ENCODE measurements around the gene OR10A6. TPM values are rescaled to one million over a fixed set of nuclear protein-coding genes. Genes with fewer than 3 reads are reported as not detected.

Gene OR10A6
- total RNA-seq, 4 donors from 2014 or later = not detected

DNA sequence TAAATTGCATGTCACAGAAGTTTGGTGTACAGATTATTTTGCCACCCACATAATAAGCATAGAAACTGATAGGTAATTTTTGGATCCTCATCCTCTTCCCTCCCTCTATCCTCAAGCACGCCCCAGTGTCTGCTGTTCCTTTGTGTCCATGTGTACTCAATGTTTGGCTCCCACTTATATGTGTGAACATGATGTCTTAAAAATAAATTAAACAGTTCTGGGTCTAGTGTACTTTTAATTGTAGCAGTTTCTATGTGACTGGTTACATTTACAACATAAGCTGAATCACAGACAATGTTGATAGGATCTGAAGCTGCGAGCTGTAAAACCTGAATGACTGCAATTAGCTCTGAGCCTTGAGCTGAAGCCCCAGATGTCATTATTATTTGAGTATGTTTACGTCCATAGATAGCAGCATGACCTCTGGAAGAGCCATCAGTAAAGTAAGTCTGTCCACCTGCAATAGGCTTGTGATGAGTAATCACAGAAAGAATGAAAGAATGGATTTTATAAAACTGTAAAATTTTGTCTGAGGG, 29.7 kb downstream of the OR10A6 start:
- DNase-seq = no peak
- no peak overlapping the region for H3K27ac ChIP-seq
- H3K27me3 ChIP-seq = no peaks in the 10 kb centered on the region
- H3K4me3 ChIP-seq = no peak overlapping the region
- intact Hi-C loops (cut with DNase I; ENCODE audit: low total_unique reads) = no loop called here
- H3K36me3 ChIP-seq = no peaks in the 10 kb centered on the region
- no peaks in the 10 kb centered on the region for H3K4me1 ChIP-seq
- no peaks in the 10 kb centered on the region for H3K9me3 ChIP-seq
- TF ChIP-seq, protein P1, sequence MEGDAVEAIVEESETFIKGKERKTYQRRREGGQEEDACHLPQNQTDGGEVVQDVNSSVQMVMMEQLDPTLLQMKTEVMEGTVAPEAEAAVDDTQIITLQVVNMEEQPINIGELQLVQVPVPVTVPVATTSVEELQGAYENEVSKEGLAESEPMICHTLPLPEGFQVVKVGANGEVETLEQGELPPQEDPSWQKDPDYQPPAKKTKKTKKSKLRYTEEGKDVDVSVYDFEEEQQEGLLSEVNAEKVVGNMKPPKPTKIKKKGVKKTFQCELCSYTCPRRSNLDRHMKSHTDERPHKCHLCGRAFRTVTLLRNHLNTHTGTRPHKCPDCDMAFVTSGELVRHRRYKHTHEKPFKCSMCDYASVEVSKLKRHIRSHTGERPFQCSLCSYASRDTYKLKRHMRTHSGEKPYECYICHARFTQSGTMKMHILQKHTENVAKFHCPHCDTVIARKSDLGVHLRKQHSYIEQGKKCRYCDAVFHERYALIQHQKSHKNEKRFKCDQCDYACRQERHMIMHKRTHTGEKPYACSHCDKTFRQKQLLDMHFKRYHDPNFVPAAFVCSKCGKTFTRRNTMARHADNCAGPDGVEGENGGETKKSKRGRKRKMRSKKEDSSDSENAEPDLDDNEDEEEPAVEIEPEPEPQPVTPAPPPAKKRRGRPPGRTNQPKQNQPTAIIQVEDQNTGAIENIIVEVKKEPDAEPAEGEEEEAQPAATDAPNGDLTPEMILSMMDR (IDR thresholded peaks at IDR 0.05) = no peak
- TF ChIP-seq POLR2A (IDR thresholded peaks at IDR 0.05) = no peak

DNA sequence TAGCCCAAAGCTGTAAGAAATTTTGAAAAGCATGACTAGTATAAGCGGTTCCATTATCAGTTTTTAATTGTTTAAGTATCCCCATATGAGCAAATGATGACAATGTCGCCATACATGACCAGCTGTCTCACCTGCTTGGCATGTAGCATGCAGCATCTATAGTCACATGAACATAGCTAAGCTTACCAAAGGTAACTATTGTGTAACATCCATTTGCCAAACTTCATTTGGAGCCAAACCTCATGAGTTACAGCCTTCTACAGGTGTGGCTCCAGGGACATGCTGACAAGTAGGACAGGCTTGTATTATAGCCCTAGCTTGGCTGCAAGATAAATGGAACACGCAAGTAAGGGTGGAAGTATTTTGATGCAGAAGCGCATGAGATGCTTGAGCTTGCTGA, 30.4 kb downstream of the OR10A6 start:
- Histone ChIP-seq H3K36me3 (no peaks in the 10 kb centered on the region), H3K4me1 (no peaks in the 10 kb centered on the region), H3K9me3 (no peaks in the 10 kb centered on the region), H3K27me3 (no peaks in the 10 kb centered on the region), H3K4me3 (no peak overlapping the region), H3K27ac (no peak overlapping the region)
- DNase-seq = no peak
- intact Hi-C loops (cut with DNase I; ENCODE audit: low total_unique reads) = no loop called here
- TF ChIP-seq, protein P1 (IDR thresholded peaks at IDR 0.05) = no peak
- no peak for TF ChIP-seq POLR2A (IDR thresholded peaks at IDR 0.05)

DNA sequence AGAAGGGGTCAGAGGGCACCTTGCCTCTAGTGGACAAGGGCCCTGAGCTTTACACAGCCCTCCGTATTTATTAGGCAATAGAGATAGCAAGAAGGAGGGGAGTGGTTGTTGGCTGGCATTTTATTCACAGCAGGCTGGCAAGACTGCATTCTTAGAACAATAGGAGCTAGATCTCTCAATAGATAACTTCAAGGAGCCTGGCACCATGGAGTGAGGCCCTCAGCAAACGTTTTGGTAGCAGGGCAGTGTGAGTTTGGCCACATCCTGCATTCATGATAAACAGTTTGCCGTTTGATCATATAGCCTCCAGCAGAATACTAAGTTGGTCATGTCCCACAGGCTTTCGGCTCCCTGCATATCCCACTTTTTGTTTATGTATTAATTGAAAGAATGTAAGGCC, 31.6 kb downstream of the OR10A6 start:
- no peak overlapping the region for H3K27ac ChIP-seq
- no peaks in the 10 kb centered on the region for H3K9me3 ChIP-seq
- no peaks in the 10 kb centered on the region for H3K27me3 ChIP-seq
- no peaks in the 10 kb centered on the region for H3K36me3 ChIP-seq
- H3K4me3 ChIP-seq = no peak overlapping the region
- intact Hi-C loops (cut with DNase I; ENCODE audit: low total_unique reads) = no loop called here
- no peak for DNase-seq
- TF ChIP-seq, protein P1 (IDR thresholded peaks at IDR 0.05) = no peak
- no peak for TF ChIP-seq POLR2A (IDR thresholded peaks at IDR 0.05)
- H3K4me1 ChIP-seq = no peaks in the 10 kb centered on the region

DNA sequence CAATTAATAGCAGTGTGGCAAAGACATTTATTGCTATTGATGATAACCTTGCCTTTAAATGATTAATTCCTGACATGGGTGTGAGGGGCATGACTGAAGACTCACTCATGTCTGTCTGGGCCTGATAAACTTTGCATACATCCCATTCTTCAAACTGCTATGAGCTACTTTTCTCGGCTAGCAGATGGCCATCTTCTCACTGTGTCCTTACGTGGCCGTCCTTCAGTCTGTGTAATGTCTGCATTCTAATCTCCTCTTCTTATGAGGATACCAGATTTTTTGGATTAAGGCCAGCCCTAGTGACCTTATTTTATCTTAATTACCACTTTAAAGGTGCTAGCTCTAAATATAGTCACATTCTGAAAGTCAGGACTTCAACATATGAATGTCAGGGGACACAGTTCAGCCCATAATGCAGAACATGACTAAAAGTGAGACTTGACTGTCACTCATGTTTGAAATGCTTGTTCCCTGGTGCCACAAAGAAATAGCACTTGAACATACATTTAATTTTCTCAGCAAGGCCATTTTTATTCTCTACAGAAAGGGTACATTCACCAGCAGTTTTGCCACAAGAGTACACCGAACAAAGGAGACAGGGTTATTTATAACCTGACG, 32.3 kb downstream of the OR10A6 start:
- Histone ChIP-seq H3K9me3 (no peaks in the 10 kb centered on the region), H3K4me3 (no peak overlapping the region), H3K27ac (no peak overlapping the region), H3K4me1 (no peaks in the 10 kb centered on the region), H3K36me3 (no peaks in the 10 kb centered on the region), H3K27me3 (no peaks in the 10 kb centered on the region)
- TF ChIP-seq POLR2A (IDR thresholded peaks at IDR 0.05) = no peak
- TF ChIP-seq, protein P1 (IDR thresholded peaks at IDR 0.05) = no peak
- DNase-seq = no peak
- intact Hi-C loops (cut with DNase I; ENCODE audit: low total_unique reads) = no loop called here

DNA sequence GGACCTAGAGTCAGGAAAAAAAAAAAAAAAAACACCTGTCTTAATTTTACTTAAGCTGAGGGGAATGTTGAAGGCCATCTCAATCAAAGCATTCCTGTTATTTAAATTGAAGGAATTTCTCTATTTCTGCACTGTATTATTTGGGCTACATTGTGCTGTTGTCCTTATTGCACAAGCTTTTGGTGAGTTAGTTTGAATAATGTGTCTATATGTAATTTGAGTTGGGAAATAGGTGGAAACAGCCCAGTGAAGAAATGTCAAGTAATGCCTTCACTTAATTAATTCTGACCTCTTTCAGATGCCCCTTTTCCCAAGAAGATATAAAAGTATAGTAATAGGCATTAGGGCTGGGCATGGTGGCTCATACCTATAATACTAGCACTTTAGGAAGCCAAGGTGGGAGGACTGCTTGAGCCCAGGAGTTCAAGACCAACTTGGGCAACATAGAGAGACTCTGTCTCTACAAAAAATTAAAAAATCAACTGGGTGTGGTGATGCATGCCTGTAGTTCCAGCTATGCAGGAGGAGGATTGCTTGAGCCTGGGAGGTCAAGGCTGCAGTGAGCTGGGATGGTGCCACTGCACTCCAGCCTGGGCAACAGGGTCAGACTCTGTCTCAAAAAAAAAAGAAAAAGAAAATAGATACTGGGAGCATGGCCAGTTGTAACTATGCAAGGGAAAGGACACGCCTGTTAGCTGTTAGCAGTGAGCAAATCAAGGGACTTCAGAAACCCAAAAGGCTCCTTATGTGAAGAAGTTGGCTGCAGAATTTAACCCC, 34.9 kb downstream of the OR10A6 start:
- Histone ChIP-seq H3K4me1 (no peaks in the 10 kb centered on the region), H3K4me3 (no peak overlapping the region), H3K27me3 (no peaks in the 10 kb centered on the region), H3K27ac (no peak overlapping the region), H3K36me3 (no peaks in the 10 kb centered on the region), H3K9me3 (no peaks in the 10 kb centered on the region)
- no peak for TF ChIP-seq POLR2A (IDR thresholded peaks at IDR 0.05)
- TF ChIP-seq, protein P1 (IDR thresholded peaks at IDR 0.05) = no peak
- DNase-seq = no peak
- intact Hi-C loops (cut with DNase I; ENCODE audit: low total_unique reads) = no loop called here

All from uterus (tissue), 4 donors.